ENCODE measurements around the gene TMEM39A. TPM values are rescaled to one million over a fixed set of nuclear protein-coding genes. Genes with fewer than 3 reads are reported as not detected.

The TMEM39A gene
- total and polyA plus RNA-seq, 2 donors (not counting 1 experiment from before 2014, with no cell fraction given) = 8.5 to 39.9 TPM

DNA sequence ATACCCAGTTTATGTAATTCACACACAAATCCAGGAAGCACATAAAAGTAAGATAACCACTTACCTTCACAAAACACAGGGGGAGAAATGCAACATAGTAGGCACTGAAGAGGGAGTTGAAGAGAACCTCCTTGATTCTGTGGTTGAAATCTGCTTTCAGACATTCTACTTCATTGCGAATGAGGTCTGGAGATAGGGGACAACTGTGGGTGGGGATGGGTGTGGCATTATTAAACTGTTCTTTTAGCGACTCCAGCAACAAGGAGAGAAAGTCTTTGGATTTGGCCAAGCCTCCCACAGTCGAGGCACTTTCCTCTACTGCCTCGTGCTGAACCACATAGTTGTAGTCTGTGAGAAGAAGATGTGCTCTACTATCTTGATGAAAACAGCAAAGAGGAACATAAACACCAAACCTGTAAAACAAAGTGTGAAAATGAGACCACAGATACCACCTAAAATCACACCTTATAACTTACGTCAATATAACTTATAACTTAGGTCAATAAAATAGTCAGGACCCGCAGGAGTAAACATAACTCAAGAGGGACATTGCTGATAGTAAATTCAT lies 25.6 kb downstream of the TMEM39A start:
- DNase-seq (no peak), ATAC-seq (ENCODE audit: low read depth) (no peak)
- H3K36me3 ChIP-seq (replicated peaks in 1 of 2; ENCODE audit: control extremely low read depth in 1 of 2, control insufficient read depth in 1 of 2, extremely low read depth in 1 of 2, insufficient read depth in 2 of 2, low read length in 1 of 2) = peaks cover 16 to 57% of the 10 kb centered on the region in 2 experiments
- H3K9ac ChIP-seq (ENCODE audit: low read length) = no peak overlapping the region
- no peaks in the 10 kb centered on the region for H4K20me1 ChIP-seq (ENCODE audit: control insufficient read depth, insufficient read depth, low read length, poor library complexity, severe bottlenecking)
- Mint-ChIP-seq H3K9me3 (ENCODE audit: insufficient read depth) (no peaks in the 10 kb centered on the region), H3K27me3 (no peaks in the 10 kb centered on the region), H3K27ac (no peak overlapping the region), H3K4me3 (no peak overlapping the region), H3K4me1 (no peaks in the 10 kb centered on the region)
- intact Hi-C loops (cut with micrococcal nuclease) = no loop called here
- H3K4me2 ChIP-seq (replicated peaks; ENCODE audit: low read depth, low read length, poor library complexity, severe bottlenecking) = no peak overlapping the region
- H2AFZ ChIP-seq (ENCODE audit: insufficient read depth, low read depth, low read length, poor library complexity, severe bottlenecking) = no peak overlapping the region
- no peaks in the 10 kb centered on the region for H3K79me2 ChIP-seq (ENCODE audit: control insufficient read depth, insufficient read depth, low read length)
- POLR2A ChIA-PET = no interaction called here
- no peak for TF ChIP-seq EZH2 (IDR thresholded peaks at IDR 0.05; ENCODE audit: borderline replicate concordance, insufficient read depth, low read depth, low read length, poor library complexity, severe bottlenecking)
- TF ChIP-seq, protein P1, sequence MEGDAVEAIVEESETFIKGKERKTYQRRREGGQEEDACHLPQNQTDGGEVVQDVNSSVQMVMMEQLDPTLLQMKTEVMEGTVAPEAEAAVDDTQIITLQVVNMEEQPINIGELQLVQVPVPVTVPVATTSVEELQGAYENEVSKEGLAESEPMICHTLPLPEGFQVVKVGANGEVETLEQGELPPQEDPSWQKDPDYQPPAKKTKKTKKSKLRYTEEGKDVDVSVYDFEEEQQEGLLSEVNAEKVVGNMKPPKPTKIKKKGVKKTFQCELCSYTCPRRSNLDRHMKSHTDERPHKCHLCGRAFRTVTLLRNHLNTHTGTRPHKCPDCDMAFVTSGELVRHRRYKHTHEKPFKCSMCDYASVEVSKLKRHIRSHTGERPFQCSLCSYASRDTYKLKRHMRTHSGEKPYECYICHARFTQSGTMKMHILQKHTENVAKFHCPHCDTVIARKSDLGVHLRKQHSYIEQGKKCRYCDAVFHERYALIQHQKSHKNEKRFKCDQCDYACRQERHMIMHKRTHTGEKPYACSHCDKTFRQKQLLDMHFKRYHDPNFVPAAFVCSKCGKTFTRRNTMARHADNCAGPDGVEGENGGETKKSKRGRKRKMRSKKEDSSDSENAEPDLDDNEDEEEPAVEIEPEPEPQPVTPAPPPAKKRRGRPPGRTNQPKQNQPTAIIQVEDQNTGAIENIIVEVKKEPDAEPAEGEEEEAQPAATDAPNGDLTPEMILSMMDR (IDR thresholded peaks at IDR 0.05) = no peak
- no peak overlapping the region for H3K27ac ChIP-seq (ENCODE audit: low read length in 2 of 2)
- no peaks in the 10 kb centered on the region for H3K27me3 ChIP-seq (replicated peaks in 1 of 4; ENCODE audit: control extremely low read depth in 1 of 4, control insufficient read depth in 3 of 4, insufficient read depth in 4 of 4, low read length in 3 of 4)
- CTCF ChIA-PET = no interaction called here
- 100% methylated on average over 2 of the region's 6 CpGs for WGBS (ENCODE audit: insufficient coverage)
- H3K4me1 ChIP-seq (ENCODE audit: control insufficient read depth in 2 of 2, insufficient read depth in 2 of 2, low read length in 2 of 2) = no peaks in the 10 kb centered on the region
- H3K9me3 ChIP-seq (ENCODE audit: control extremely low read depth in 1 of 3, control insufficient read depth in 2 of 3, insufficient read depth in 1 of 3, low read length in 2 of 3) = peaks cover 0 to 2% (median 0%) of the 10 kb centered on the region in 3 donors
- no peak overlapping the region for H3K4me3 ChIP-seq (ENCODE audit: control extremely low read depth in 1 of 5, extremely low read depth in 1 of 5, insufficient read depth in 1 of 5, low read depth in 2 of 5, low read length in 4 of 5)

DNA sequence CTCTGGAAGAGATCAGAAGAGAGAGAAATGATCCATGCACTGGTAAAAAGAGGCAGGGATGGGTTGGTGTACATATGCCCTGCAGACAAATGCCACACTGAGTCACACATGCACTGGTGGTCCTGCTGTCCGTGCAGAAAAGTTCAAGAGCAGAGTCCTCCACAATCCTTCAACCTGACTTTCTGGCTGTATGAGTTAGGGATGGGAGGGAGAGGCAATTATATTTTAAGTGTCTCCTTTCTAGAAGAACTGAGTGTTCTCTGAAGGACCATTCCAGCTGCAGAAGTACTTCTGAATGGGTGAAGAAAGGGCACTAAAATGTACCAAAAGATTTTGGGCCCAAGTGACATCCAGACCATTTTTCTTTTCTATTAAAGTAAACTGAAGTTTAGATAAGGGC lies 26.4 kb downstream of the TMEM39A start:
- no peak overlapping the region for H3K4me3 ChIP-seq (ENCODE audit: control extremely low read depth in 1 of 5, extremely low read depth in 1 of 5, insufficient read depth in 1 of 5, low read depth in 2 of 5, low read length in 4 of 5)
- no peaks in the 10 kb centered on the region for H3K4me1 Mint-ChIP-seq
- DNase-seq (no peak), ATAC-seq (ENCODE audit: low read depth) (no peak)
- no peak for TF ChIP-seq EZH2 (IDR thresholded peaks at IDR 0.05; ENCODE audit: borderline replicate concordance, insufficient read depth, low read depth, low read length, poor library complexity, severe bottlenecking)
- TF ChIP-seq, protein P1 (IDR thresholded peaks at IDR 0.05) = no peak
- peaks cover under 1% of the 10 kb centered on the region for H3K9me3 Mint-ChIP-seq (ENCODE audit: insufficient read depth)
- intact Hi-C loops (cut with micrococcal nuclease) = no loop called here
- H4K20me1 ChIP-seq (ENCODE audit: control insufficient read depth, insufficient read depth, low read length, poor library complexity, severe bottlenecking) = no peaks in the 10 kb centered on the region
- H3K36me3 ChIP-seq (replicated peaks in 1 of 2; ENCODE audit: control extremely low read depth in 1 of 2, control insufficient read depth in 1 of 2, extremely low read depth in 1 of 2, insufficient read depth in 2 of 2, low read length in 1 of 2) = peaks cover 11 to 59% of the 10 kb centered on the region in 2 experiments
- H3K27ac ChIP-seq (ENCODE audit: low read length in 2 of 2) = no peak overlapping the region
- H3K4me2 ChIP-seq (replicated peaks; ENCODE audit: low read depth, low read length, poor library complexity, severe bottlenecking) = no peak overlapping the region
- CTCF ChIA-PET = interaction anchor here (0.5 to 1.3 kb wide), 4 partner anchors 44 to 712 kb away, joined by 3 read pairs; no protein-coding TSS in a partner anchor
- H3K27me3 Mint-ChIP-seq = no peaks in the 10 kb centered on the region
- H3K4me1 ChIP-seq (ENCODE audit: control insufficient read depth in 2 of 2, insufficient read depth in 2 of 2, low read length in 2 of 2) = no peaks in the 10 kb centered on the region
- H3K9me3 ChIP-seq (ENCODE audit: control extremely low read depth in 1 of 3, control insufficient read depth in 2 of 3, insufficient read depth in 1 of 3, low read length in 2 of 3) = no peaks in the 10 kb centered on the region
- H2AFZ ChIP-seq (ENCODE audit: insufficient read depth, low read depth, low read length, poor library complexity, severe bottlenecking) = no peak overlapping the region
- H3K4me3 Mint-ChIP-seq = no peak overlapping the region
- no CpG with 5 or more reads among the region's 1 CpG for WGBS (ENCODE audit: insufficient coverage)
- POLR2A ChIA-PET = no interaction called here
- no peak overlapping the region for H3K27ac Mint-ChIP-seq
- no peak overlapping the region for H3K9ac ChIP-seq (ENCODE audit: low read length)
- H3K27me3 ChIP-seq (replicated peaks in 1 of 4; ENCODE audit: control extremely low read depth in 1 of 4, control insufficient read depth in 3 of 4, insufficient read depth in 4 of 4, low read length in 3 of 4) = no peaks in the 10 kb centered on the region
- no peaks in the 10 kb centered on the region for H3K79me2 ChIP-seq (ENCODE audit: control insufficient read depth, insufficient read depth, low read length)
